GM19455 (cell line): Measurements from ENCODE around the gene DOCK9.
"Not testable (repeated sequence)": the region's sequence is repeated elsewhere in the genome, so short reads cannot be mapped to it uniquely, and the experiment has no call there.

ENCODE experiments used
- ATAC-seq: cut with Tn5 transposase; IDR thresholded peaks from one replicate; pipeline ENCODE4 v1.9.1; 2021; ENCODE audit not compliant: unreplicated experiment

DOCK9 gene

GRCh38 chr13:98921015-98921580, 56.8 kb downstream of the DOCK9 start:
- no peak for ATAC-seq

- ATAC-seq: no peak
Measured at GRCh38 chr13:98919566-98919965, 58.3 kb downstream of the DOCK9 start.

GRCh38 chr13:98918771-98919170, 59.1 kb downstream of the DOCK9 start:
- ATAC-seq: no peak

- no peak for ATAC-seq
Measured at GRCh38 chr13:98917116-98917515, 60.7 kb downstream of the DOCK9 start.

GRCh38 chr13:98916403-98916802, 61.5 kb downstream of the DOCK9 start:
- ATAC-seq: no peak

- no peak for ATAC-seq
Measured at GRCh38 chr13:98915981-98916380, 61.9 kb downstream of the DOCK9 start.

GRCh38 chr13:98915563-98915962, 62.3 kb downstream of the DOCK9 start:
- no peak for ATAC-seq

- ATAC-seq: no peak
Measured at GRCh38 chr13:98913741-98914140, 64.1 kb downstream of the DOCK9 start.

GRCh38 chr13:98912846-98913245, 65.0 kb downstream of the DOCK9 start:
- ATAC-seq: no peak

GRCh38 chr13:98910501-98910951, 67.3 kb downstream of the DOCK9 start:
- no peak for ATAC-seq

GRCh38 chr13:98909016-98909415, 68.8 kb downstream of the DOCK9 start:
- no peak for ATAC-seq

GRCh38 chr13:98906746-98907502, 70.9 kb downstream of the DOCK9 start:
- no peak for ATAC-seq

GRCh38 chr13:98905199-98905598, 72.7 kb downstream of the DOCK9 start:
- no peak for ATAC-seq

- ATAC-seq: no peak
Measured at GRCh38 chr13:98900442-98900841, 77.4 kb downstream of the DOCK9 start.

- ATAC-seq: no peak
Measured at GRCh38 chr13:98897706-98898105, 80.2 kb downstream of the DOCK9 start.

- no peak for ATAC-seq
Measured at GRCh38 chr13:98896868-98897144, 81.1 kb downstream of the DOCK9 start.

GRCh38 chr13:98896083-98896867, 81.6 kb downstream of the DOCK9 start:
- ATAC-seq: no peak

GRCh38 chr13:98894814-98895213, 83.0 kb downstream of the DOCK9 start:
- ATAC-seq: not testable (repeated sequence)

- ATAC-seq: no peak
Measured at GRCh38 chr13:98893371-98893770, 84.5 kb downstream of the DOCK9 start.

GRCh38 chr13:98892821-98893220, 85.0 kb downstream of the DOCK9 start:
- ATAC-seq: no peak

- no peak for ATAC-seq
Measured at GRCh38 chr13:98892077-98892476, 85.8 kb downstream of the DOCK9 start.

- ATAC-seq: no peak
Measured at GRCh38 chr13:98890925-98891324, 86.9 kb downstream of the DOCK9 start.
